Temporal lobe (tissue), 2 donors: ENCODE data around the gene CPNE1. TPM values are rescaled to one million over a fixed set of nuclear protein-coding genes. Genes with fewer than 3 reads are reported as not detected.

ENCODE experiments used
- small RNA-seq: library from RNA; depleted of rRNA; stranded (forward); fragments of <200 nt; gene quantifications from one replicate; pipeline ENCODE3, GENCODE V24; 2014; ENCODE audit warnings: low replicate concordance
- total RNA-seq: library from RNA; depleted of rRNA; stranded (reverse); fragments of >200 nt; gene quantifications from one replicate; pipeline ENCODE4 v1.2.3, GENCODE V29; 2014

CPNE1 gene
- total RNA-seq, 1 donor from 2014 or later = 42.8 TPM

Small RNA genes within 50 kb of the gene (small RNA-seq; reads per million reads assigned to genes)
- gene RNU6-759P (not detected), gene RPL37P1 (not detected)

Other genes starting within 250 kb of the CPNE1 start
- gene GDF5, start 226.7 kb downstream of the CPNE1 start, total RNA-seq = 0.49 TPM
- 21.6 TPM for gene CEP250, start 209.3 kb downstream of the CPNE1 start, total RNA-seq
- gene C20orf173, start 135.2 kb downstream of the CPNE1 start, total RNA-seq = not detected
- 160 TPM for gene ERGIC3, start 122.8 kb downstream of the CPNE1 start, total RNA-seq
- gene SPAG4, start 49.1 kb downstream of the CPNE1 start, total RNA-seq = 0.74 TPM
- gene RBM12, start within 50 bp of the CPNE1 start, total RNA-seq = 73.8 TPM
- 30.5 TPM for gene NFS1, start 34.5 kb upstream of the CPNE1 start, total RNA-seq
- gene ROMO1, start 34.5 kb upstream of the CPNE1 start, total RNA-seq = 35.9 TPM
- gene RBM39, start 77.4 kb upstream of the CPNE1 start, total RNA-seq = 298 TPM
- gene PHF20, start 107.1 kb upstream of the CPNE1 start, total RNA-seq = 47.0 TPM